Astrocyte (in vitro differentiated cells and primary cell): ENCODE results near the gene NOX3. TPM values are rescaled to one million over a fixed set of nuclear protein-coding genes. Genes with fewer than 3 reads are reported as not detected.

Experiments
- DNase-seq: peaks from one replicate; pipeline ENCODE4 v3.0.0-alpha.2; 2010; ENCODE audit warnings: low read depth
- FAIRE-seq: peaks from 2 replicates; lab custom pipeline; 2011; peaks lifted over from hg19 to GRCh38; lab: Jason Lieb, UNC
- H2AFZ ChIP-seq: 2 replicates; pipeline ENCODE4 v1.6.0; 2012; ENCODE audit warnings: low read depth, low read length, inconsistent platforms
- H3K27ac ChIP-seq: 2 replicates; pipeline ENCODE4 v1.5.1; 2011; ENCODE audit warnings: low read depth, low read length, inconsistent platforms
- H3K27me3 ChIP-seq: 2 replicates; pipeline ENCODE4 v1.6.0; 2011; ENCODE audit warnings: low read length, inconsistent platforms; ENCODE audit not compliant: insufficient read depth
- H3K36me3 ChIP-seq: 2 replicates; pipeline ENCODE4 v1.5.1; 2011; ENCODE audit warnings: low read length, inconsistent platforms; ENCODE audit not compliant: insufficient read depth
- H3K4me1 ChIP-seq: 2 replicates; pipeline ENCODE4 v1.5.1; 2011; ENCODE audit warnings: low read length, inconsistent platforms; ENCODE audit not compliant: insufficient read depth
- H3K4me2 ChIP-seq: 2 replicates; pipeline ENCODE4 v1.6.0; 2012; ENCODE audit warnings: low read length, inconsistent platforms
- H3K4me3 ChIP-seq: 2 replicates; pipeline ENCODE4 v1.5.1; 2011; ENCODE audit warnings: low read depth, mild to moderate bottlenecking, low read length, inconsistent platforms; ENCODE audit not compliant: insufficient read depth
- H3K79me2 ChIP-seq: 2 replicates; pipeline ENCODE4 v1.6.0; 2012; ENCODE audit warnings: mild to moderate bottlenecking, low read length, inconsistent platforms; ENCODE audit not compliant: insufficient read depth
- H3K9ac ChIP-seq: 2 replicates; pipeline ENCODE4 v1.6.0; 2012; ENCODE audit warnings: mild to moderate bottlenecking, low read length, inconsistent platforms
- H3K9me3 ChIP-seq: 2 replicates; pipeline ENCODE4 v1.5.1; 2012; ENCODE audit warnings: low read depth, mild to moderate bottlenecking, low read length, inconsistent platforms; ENCODE audit not compliant: insufficient read depth
- H4K20me1 ChIP-seq: 2 replicates; pipeline ENCODE4 v1.6.0; 2012; ENCODE audit warnings: low read length, inconsistent platforms; ENCODE audit not compliant: insufficient read depth
- H3K27ac Mint-ChIP-seq: one replicate; pipeline ENCODE4 v1.8.0; 2021; ENCODE audit warnings: mild to moderate bottlenecking, mixed read lengths; ENCODE audit not compliant: unreplicated experiment
- H3K27me3 Mint-ChIP-seq: one replicate; pipeline ENCODE4 v1.8.0; 2021; ENCODE audit warnings: low read depth, mixed read lengths; ENCODE audit not compliant: unreplicated experiment
- H3K36me3 Mint-ChIP-seq: one replicate; pipeline ENCODE4 v1.8.0; 2021; ENCODE audit warnings: low read depth, mixed read lengths; ENCODE audit not compliant: unreplicated experiment
- H3K4me1 Mint-ChIP-seq: one replicate; pipeline ENCODE4 v1.8.0; 2021; ENCODE audit warnings: low read depth, mixed read lengths; ENCODE audit not compliant: unreplicated experiment
- H3K4me3 Mint-ChIP-seq: one replicate; pipeline ENCODE4 v1.8.0; 2021; ENCODE audit warnings: mild to moderate bottlenecking, moderate library complexity, mixed read lengths; ENCODE audit not compliant: unreplicated experiment
- H3K9me3 Mint-ChIP-seq: one replicate; pipeline ENCODE4 v1.8.0; 2021; ENCODE audit warnings: mild to moderate bottlenecking, mixed read lengths; ENCODE audit not compliant: unreplicated experiment
- CTCF ChIP-seq: IDR thresholded peaks from 2 replicates; pipeline ENCODE4 v1.5.1; 2011; ENCODE audit warnings: low read depth, mild to moderate bottlenecking, inconsistent platforms, low read length, moderate library complexity; ENCODE audit not compliant: insufficient read depth
- EZH2 ChIP-seq: IDR thresholded peaks from 2 replicates; pipeline ENCODE4 v1.6.1; 2012; ENCODE audit warnings: mild to moderate bottlenecking, low read length, inconsistent platforms; ENCODE audit not compliant: insufficient read depth
- total RNA-seq: library from RNA; stranded (reverse); gene quantifications from 2 replicates; pipeline ENCODE4 v1.2.1, GENCODE V29; 2021

Gene NOX3
- total RNA-seq, 1 donor from 2014 or later, result 0.30 TPM

- Mint-ChIP-seq H3K4me1 (peaks cover 35% of the 10 kb centered on the region), H3K27ac (no peak overlapping the region), H3K27me3 (no peaks in the 10 kb centered on the region), H3K9me3 (peaks cover 6% of the 10 kb centered on the region), H3K36me3 (no peaks in the 10 kb centered on the region), H3K4me3 (no peak overlapping the region)
- H4K20me1 ChIP-seq, result no peaks in the 10 kb centered on the region
- H3K27ac ChIP-seq, result no peak overlapping the region
- H3K4me2 ChIP-seq, result no peak overlapping the region
- DNase-seq (no peak), FAIRE-seq (no peak)
- H3K4me1 ChIP-seq, result peaks cover 26% of the 10 kb centered on the region
- TF ChIP-seq CTCF, result no peak
- no peak for TF ChIP-seq EZH2
- H3K79me2 ChIP-seq, result no peaks in the 10 kb centered on the region
- H2AFZ ChIP-seq, result no peak overlapping the region
- no peaks in the 10 kb centered on the region for H3K27me3 ChIP-seq
- H3K4me3 ChIP-seq, result no peak overlapping the region
- no peaks in the 10 kb centered on the region for H3K36me3 ChIP-seq
- no peaks in the 10 kb centered on the region for H3K9me3 ChIP-seq
- H3K9ac ChIP-seq, result no peak overlapping the region
Measured at GRCh38 chr6:155497273-155497672, 41.6 kb upstream of the NOX3 start.

GRCh38 chr6:155495011-155495768, 39.6 kb upstream of the NOX3 start:
- Histone ChIP-seq H4K20me1 (no peaks in the 10 kb centered on the region), H3K79me2 (no peaks in the 10 kb centered on the region), H2AFZ (peak overlapping the region; percentile 79), H3K36me3 (no peaks in the 10 kb centered on the region), H3K9ac (no peak overlapping the region), H3K9me3 (no peaks in the 10 kb centered on the region), H3K27me3 (no peaks in the 10 kb centered on the region), H3K4me3 (no peak overlapping the region), H3K27ac (peak overlapping the region; percentile 88), H3K4me2 (no peak overlapping the region), H3K4me1 (peaks cover 26% of the 10 kb centered on the region)
- FAIRE-seq (no peak), DNase-seq (peak; percentile 66)
- H3K27ac Mint-ChIP-seq, result peak overlapping the region; percentile 88
- peak; percentile 27 for TF ChIP-seq CTCF
- TF ChIP-seq EZH2, result no peak
- no peaks in the 10 kb centered on the region for H3K36me3 Mint-ChIP-seq
- peaks cover 35% of the 10 kb centered on the region for H3K4me1 Mint-ChIP-seq
- H3K27me3 Mint-ChIP-seq, result no peaks in the 10 kb centered on the region
- no peak overlapping the region for H3K4me3 Mint-ChIP-seq
- peaks cover 6% of the 10 kb centered on the region for H3K9me3 Mint-ChIP-seq

- no peaks in the 10 kb centered on the region for H3K36me3 Mint-ChIP-seq
- Histone ChIP-seq H4K20me1 (no peaks in the 10 kb centered on the region), H3K79me2 (no peaks in the 10 kb centered on the region), H3K9ac (peak overlapping the region; percentile 63), H3K4me2 (peak overlapping the region; percentile 73), H3K27ac (peak overlapping the region; percentile 88), H3K4me1 (peaks cover 26% of the 10 kb centered on the region), H3K9me3 (no peaks in the 10 kb centered on the region), H3K36me3 (no peaks in the 10 kb centered on the region), H3K4me3 (no peak overlapping the region), H3K27me3 (no peaks in the 10 kb centered on the region), H2AFZ (no peak overlapping the region)
- peaks cover 35% of the 10 kb centered on the region for H3K4me1 Mint-ChIP-seq
- DNase-seq, result peak; percentile 100
- peak overlapping the region; percentile 88 for H3K27ac Mint-ChIP-seq
- peaks cover 6% of the 10 kb centered on the region for H3K9me3 Mint-ChIP-seq
- FAIRE-seq, result peak; percentile 98
- H3K4me3 Mint-ChIP-seq, result no peak overlapping the region
- TF ChIP-seq EZH2, result no peak
- TF ChIP-seq CTCF, result no peak
- H3K27me3 Mint-ChIP-seq, result no peaks in the 10 kb centered on the region
Measured at GRCh38 chr6:155493694-155494143, 38.1 kb upstream of the NOX3 start.
